ENCODE results near the gene TEKT2.

The TEKT2 gene

DNA sequence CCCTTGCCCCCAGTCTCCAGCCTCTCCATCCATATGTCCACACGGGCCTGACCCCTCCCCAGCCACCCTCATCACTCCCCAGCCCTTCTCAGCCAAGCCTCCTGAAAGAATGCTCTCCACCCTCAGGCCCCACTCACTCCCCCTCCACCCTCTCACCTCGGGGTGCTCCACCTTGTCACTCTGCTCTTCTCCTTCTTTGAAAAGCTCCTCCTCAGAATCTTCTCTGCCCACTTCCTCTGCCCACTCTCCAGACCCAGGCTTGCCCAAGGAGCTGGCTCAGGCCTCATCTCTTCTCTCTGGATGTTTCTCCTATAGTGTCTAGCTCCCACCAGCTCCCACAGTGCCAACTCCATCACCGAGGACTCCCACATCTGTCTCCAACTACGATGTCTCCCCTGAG lies 27.3 kb downstream of the TEKT2 start:
- no peak for TF ChIP-seq CTCF (conservative IDR thresholded peaks at IDR 0.05; ENCODE audit: control insufficient read depth, insufficient read depth, low read depth, low read length)
- no peak for DNase-seq (ENCODE audit: low read depth)
- no peak overlapping the region for H3K4me3 ChIP-seq (ENCODE audit: control insufficient read depth, low read depth, low read length)

DNA sequence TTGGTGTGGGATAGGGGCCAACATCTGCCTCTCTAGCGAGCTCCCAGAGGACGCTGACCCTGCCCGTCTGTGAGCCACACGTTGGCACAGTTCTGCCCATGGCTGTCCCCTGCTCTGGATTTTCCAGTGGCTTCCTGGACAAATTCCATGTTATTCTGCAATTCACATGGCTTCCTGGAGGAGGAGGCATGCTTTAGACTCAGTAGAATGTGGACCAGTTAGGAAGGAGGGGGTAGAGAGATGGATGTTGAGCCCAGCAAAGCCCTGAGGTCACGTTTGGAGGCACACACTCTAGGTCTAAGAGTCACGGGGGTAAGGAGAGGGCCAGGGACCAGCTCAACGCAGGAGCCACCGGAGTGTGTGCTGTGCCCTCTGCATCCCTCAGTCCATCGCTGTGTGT lies 28.9 kb downstream of the TEKT2 start:
- DNase-seq (ENCODE audit: low read depth), result no peak
- TF ChIP-seq CTCF (conservative IDR thresholded peaks at IDR 0.05; ENCODE audit: control insufficient read depth, insufficient read depth, low read depth, low read length), result no peak
- H3K4me3 ChIP-seq (ENCODE audit: control insufficient read depth, low read depth, low read length), result no peak overlapping the region

DNA sequence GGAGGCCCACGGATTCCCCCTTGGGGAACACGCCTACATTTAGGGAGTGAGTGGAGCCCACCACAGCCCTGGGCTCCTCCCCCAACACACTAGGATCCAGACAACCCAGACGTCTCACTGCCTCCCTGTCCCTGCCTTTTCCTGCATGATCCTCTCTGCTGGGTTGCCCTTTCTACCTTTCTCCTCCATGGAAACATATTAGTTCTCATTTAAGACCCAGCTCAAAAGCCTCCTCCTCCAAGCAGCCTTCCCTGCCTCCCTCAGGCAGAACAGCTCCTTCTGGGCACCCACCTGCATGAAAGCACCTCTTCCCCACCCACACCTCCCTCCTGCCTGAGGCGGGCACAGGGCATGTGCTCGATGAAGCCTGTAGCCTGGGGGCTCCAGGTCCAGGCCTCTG lies 30.5 kb downstream of the TEKT2 start:
- no peak for TF ChIP-seq CTCF (conservative IDR thresholded peaks at IDR 0.05; ENCODE audit: control insufficient read depth, insufficient read depth, low read depth, low read length)
- no peak for DNase-seq (ENCODE audit: low read depth)
- no peak overlapping the region for H3K4me3 ChIP-seq (ENCODE audit: control insufficient read depth, low read depth, low read length)

DNA sequence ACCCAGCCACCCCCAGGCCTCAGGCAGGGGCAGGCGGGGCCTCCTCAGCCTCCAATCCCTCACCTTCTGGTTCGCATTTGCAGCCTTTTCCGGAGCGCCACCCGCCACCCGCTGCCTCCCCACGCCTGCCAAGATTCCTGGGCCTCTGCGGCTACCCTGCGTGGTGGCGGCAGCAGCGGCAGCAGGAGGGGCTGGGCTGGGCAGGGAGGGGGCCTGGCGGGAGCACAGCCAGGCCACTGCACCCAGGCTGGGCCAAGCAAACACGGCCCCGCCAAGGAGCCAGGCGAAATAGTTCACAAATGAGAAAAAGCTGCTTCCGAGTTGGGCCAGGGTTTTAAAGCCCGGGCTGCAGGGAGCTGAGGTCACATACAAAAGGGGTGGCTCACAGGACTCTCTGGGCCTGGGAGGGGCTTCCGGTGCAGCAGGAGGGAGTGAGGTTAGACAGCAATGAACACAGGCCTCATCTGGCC lies 31.3 kb downstream of the TEKT2 start:
- DNase-seq (ENCODE audit: low read depth), result peak; percentile 54
- no peak for TF ChIP-seq CTCF (conservative IDR thresholded peaks at IDR 0.05; ENCODE audit: control insufficient read depth, insufficient read depth, low read depth, low read length)
- H3K4me3 ChIP-seq (ENCODE audit: control insufficient read depth, low read depth, low read length), result no peak overlapping the region

- DNase-seq (ENCODE audit: low read depth), result peak; percentile 40
- no peak overlapping the region for H3K4me3 ChIP-seq (ENCODE audit: control insufficient read depth, low read depth, low read length)
- TF ChIP-seq CTCF (conservative IDR thresholded peaks at IDR 0.05; ENCODE audit: control insufficient read depth, insufficient read depth, low read depth, low read length), result no peak
These were observed 32.0 kb downstream of the TEKT2 start for GRCh38 chr1:36115931-36116330.

GRCh38 chr1:36116901-36117300 lies 33.0 kb downstream of the TEKT2 start:
- no peak for TF ChIP-seq CTCF (conservative IDR thresholded peaks at IDR 0.05; ENCODE audit: control insufficient read depth, insufficient read depth, low read depth, low read length)
- DNase-seq (ENCODE audit: low read depth), result no peak
- H3K4me3 ChIP-seq (ENCODE audit: control insufficient read depth, low read depth, low read length), result no peak overlapping the region

Measured in fibroblast of mammary gland (primary cell).